ENCODE data around the gene OR7G1.

DNA sequence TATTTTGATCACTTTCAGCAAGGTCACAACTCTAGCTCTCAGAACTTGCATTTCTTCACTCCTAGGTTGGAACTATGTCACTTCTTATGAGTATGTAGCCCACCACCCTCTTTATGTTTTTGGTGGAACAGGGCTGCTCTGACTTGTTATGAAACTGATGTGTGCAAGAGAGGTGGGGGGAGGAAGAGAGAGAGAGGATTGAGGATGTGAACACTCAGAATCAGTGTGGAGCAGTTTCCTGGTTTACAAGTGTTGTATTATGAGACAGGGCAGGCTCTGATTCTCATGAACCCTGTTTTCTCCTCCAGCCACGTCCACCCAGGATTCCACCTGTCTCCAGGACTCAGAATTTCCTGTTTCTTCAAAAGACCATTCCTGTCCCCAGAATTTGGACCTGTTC lies 40.7 kb upstream of the OR7G1 start:
- TF ChIP-seq CTCF (optimal IDR thresholded peaks at IDR 0.05 in 1 of 3, IDR thresholded peaks at IDR 0.05 in 1 of 3, conservative IDR thresholded peaks at IDR 0.05 in 1 of 3; ENCODE audit: extremely low read depth in 1 of 3, insufficient read depth in 2 of 3, low read length in 3 of 3) (no peak), EZH2 (IDR thresholded peaks at IDR 0.05; ENCODE audit: low read length) (no peak)
